ENCODE measurements around the gene SCNN1B. TPM values are rescaled to one million over a fixed set of nuclear protein-coding genes. Genes with fewer than 3 reads are reported as not detected.

Gene SCNN1B
- total and polyA plus RNA-seq, 2 of the 13 experiments (the other 11 are each of a cell fraction or from before 2014, with no cell fraction given) = not detected

DNA sequence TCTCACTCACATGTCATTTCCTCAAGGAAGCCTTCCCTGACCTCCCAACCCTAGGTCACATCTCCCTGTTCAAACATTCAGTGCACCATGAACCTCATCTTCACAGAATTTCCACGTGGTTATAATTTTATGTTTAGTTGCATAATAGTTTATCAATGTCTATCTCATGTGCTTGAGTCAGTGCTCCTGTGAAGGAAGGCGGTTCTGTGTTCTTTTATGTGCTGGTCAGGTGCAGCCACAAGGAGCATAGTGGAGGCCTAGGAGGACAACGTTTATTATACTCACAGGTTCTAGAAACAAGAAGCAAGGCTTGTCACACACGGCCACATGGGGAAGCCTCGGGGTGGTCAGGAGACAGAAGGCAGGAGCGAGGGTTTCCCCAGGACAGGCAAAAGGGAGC lies 34.5 kb upstream of the SCNN1B start:
- peak; percentile 21; the same call in 1 of the 3 replicates for ATAC-seq

DNA sequence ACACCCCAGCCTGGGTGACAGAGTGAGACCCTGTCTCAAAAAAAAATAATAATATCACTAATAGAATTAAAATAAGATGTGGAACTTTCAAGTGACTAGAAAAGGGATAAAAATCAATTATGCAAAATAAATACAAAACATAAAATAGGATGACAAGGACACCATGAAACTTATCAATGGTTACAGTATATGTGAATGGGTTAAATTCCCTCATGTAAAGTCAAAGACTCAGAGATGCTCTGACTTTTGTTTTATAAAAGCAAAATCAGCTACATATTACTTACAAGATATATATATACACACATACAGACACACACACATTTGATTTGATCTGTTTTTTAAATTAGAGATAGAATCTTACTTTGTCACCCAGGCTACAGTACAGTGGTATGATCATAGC lies 33.5 kb upstream of the SCNN1B start:
- Histone ChIP-seq H3K4me3 (replicated peaks in 1 of 3; ENCODE audit: insufficient read depth in 1 of 3, low read depth in 2 of 3, low read length in 3 of 3) (no peak overlapping the region), H3K9ac (ENCODE audit: insufficient read depth, low read depth, low read length) (no peak overlapping the region), H3K9me3 (ENCODE audit: low read length) (no peaks in the 10 kb centered on the region), H3K27ac (ENCODE audit: extremely low read length, insufficient read depth, low read length) (no peak overlapping the region), H3K27me3 (ENCODE audit: control insufficient read depth in 1 of 2, insufficient read depth in 2 of 2, low read length in 2 of 2) (peaks cover 0 to 25% of the 10 kb centered on the region in 2 experiments; a peak in 1 of 5 replicates), H2AFZ (ENCODE audit: low read length) (no peak overlapping the region), H3K36me3 (replicated peaks in 1 of 2; ENCODE audit: control insufficient read depth in 1 of 2, insufficient read depth in 2 of 2, low read length in 2 of 2) (no peaks in the 10 kb centered on the region), H4K20me1 (ENCODE audit: insufficient read depth, low read length) (no peaks in the 10 kb centered on the region; the same call in 1 of the 2 replicates), H3K4me2 (ENCODE audit: low read depth, low read length) (peak overlapping the region; percentile 28; the same call in 1 of the 2 replicates), H3K79me2 (ENCODE audit: insufficient read depth, low read length) (no peaks in the 10 kb centered on the region), H3K4me1 (ENCODE audit: insufficient read depth, low read length) (peaks cover 23% of the 10 kb centered on the region)
- FAIRE-seq (no peak), DNase-seq (ENCODE audit: low spot score) (no peak), ATAC-seq (no peak)
- in situ Hi-C loops (cut with HindIII; ENCODE audit: extremely low pct_ligation_motif_present, low pct_unique_long_range_greater_than_20kb) (no loop called here), intact Hi-C loops (cut with micrococcal nuclease; ENCODE audit: unreplicated experiment) (no loop called here)
- no TSS peak for BruUV-seq (replicated peaks)
- ChIA-PET CTCF (ENCODE audit: low intra/inter-chr PET ratio, low total read pairs) (no interaction called here), POLR2A (no interaction called here)
- TF ChIP-seq, protein P1, sequence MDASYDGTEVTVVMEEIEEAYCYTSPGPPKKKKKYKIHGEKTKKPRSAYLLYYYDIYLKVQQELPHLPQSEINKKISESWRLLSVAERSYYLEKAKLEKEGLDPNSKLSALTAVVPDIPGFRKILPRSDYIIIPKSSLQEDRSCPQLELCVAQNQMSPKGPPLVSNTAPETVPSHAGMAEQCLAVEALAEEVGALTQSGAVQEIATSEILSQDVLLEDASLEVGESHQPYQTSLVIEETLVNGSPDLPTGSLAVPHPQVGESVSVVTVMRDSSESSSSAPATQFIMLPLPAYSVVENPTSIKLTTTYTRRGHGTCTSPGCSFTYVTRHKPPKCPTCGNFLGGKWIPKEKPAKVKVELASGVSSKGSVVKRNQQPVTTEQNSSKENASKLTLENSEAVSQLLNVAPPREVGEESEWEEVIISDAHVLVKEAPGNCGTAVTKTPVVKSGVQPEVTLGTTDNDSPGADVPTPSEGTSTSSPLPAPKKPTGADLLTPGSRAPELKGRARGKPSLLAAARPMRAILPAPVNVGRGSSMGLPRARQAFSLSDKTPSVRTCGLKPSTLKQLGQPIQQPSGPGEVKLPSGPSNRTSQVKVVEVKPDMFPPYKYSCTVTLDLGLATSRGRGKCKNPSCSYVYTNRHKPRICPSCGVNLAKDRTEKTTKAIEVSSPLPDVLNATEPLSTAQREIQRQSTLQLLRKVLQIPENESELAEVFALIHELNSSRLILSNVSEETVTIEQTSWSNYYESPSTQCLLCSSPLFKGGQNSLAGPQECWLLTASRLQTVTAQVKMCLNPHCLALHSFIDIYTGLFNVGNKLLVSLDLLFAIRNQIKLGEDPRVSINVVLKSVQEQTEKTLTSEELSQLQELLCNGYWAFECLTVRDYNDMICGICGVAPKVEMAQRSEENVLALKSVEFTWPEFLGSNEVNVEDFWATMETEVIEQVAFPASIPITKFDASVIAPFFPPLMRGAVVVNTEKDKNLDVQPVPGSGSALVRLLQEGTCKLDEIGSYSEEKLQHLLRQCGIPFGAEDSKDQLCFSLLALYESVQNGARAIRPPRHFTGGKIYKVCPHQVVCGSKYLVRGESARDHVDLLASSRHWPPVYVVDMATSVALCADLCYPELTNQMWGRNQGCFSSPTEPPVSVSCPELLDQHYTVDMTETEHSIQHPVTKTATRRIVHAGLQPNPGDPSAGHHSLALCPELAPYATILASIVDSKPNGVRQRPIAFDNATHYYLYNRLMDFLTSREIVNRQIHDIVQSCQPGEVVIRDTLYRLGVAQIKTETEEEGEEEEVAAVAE (CRISPR knock-in tag; IDR thresholded peaks at IDR 0.05; ENCODE audit: borderline replicate concordance) = no peak
- TF ChIP-seq ZNF652 (CRISPR knock-in tag; IDR thresholded peaks at IDR 0.05; ENCODE audit: borderline replicate concordance, low read depth) (no peak), ZNF616 (CRISPR knock-in tag; IDR thresholded peaks at IDR 0.05; ENCODE audit: low read depth) (no peak), ZBTB7B (CRISPR knock-in tag; IDR thresholded peaks at IDR 0.05) (no peak), ZNF672 (CRISPR knock-in tag; IDR thresholded peaks at IDR 0.05) (no peak), ZNF775 (CRISPR knock-in tag; IDR thresholded peaks at IDR 0.05; ENCODE audit: borderline replicate concordance) (no peak), SAP130 (CRISPR knock-in tag; IDR thresholded peaks at IDR 0.05; ENCODE audit: low read depth) (no peak), ZNF773 (CRISPR knock-in tag; IDR thresholded peaks at IDR 0.05; ENCODE audit: borderline replicate concordance) (no peak)

More for the DNA sequence above, 34.5 kb upstream of the SCNN1B start:
- Histone ChIP-seq H3K4me1 (ENCODE audit: insufficient read depth, low read length) (peaks cover 23% of the 10 kb centered on the region), H3K36me3 (replicated peaks in 1 of 2; ENCODE audit: control insufficient read depth in 1 of 2, insufficient read depth in 2 of 2, low read length in 2 of 2) (no peaks in the 10 kb centered on the region), H3K4me2 (ENCODE audit: low read depth, low read length) (no peak overlapping the region), H4K20me1 (ENCODE audit: insufficient read depth, low read length) (no peaks in the 10 kb centered on the region; the same call in 1 of the 2 replicates), H3K27me3 (ENCODE audit: control insufficient read depth in 1 of 2, insufficient read depth in 2 of 2, low read length in 2 of 2) (peaks cover 0 to 25% of the 10 kb centered on the region in 2 experiments; a peak in 1 of 5 replicates), H3K79me2 (ENCODE audit: insufficient read depth, low read length) (no peaks in the 10 kb centered on the region), H3K4me3 (replicated peaks in 1 of 3; ENCODE audit: insufficient read depth in 1 of 3, low read depth in 2 of 3, low read length in 3 of 3) (no peak overlapping the region), H2AFZ (ENCODE audit: low read length) (no peak overlapping the region), H3K9ac (ENCODE audit: insufficient read depth, low read depth, low read length) (no peak overlapping the region), H3K27ac (ENCODE audit: extremely low read length, insufficient read depth, low read length) (no peak overlapping the region), H3K9me3 (ENCODE audit: low read length) (no peaks in the 10 kb centered on the region)
- WGBS (ENCODE audit: low lambda C conversion rate) = 8% methylated on average over 6 of the region's 6 CpGs
- no TSS peak for BruUV-seq (replicated peaks)
- POLR2A ChIA-PET = no interaction called here
- intact Hi-C loops (cut with micrococcal nuclease; ENCODE audit: unreplicated experiment) = no loop called here
- CTCF ChIA-PET (ENCODE audit: low intra/inter-chr PET ratio, low total read pairs) = no interaction called here
- in situ Hi-C loops (cut with HindIII; ENCODE audit: extremely low pct_ligation_motif_present, low pct_unique_long_range_greater_than_20kb) = no loop called here
- TF ChIP-seq FOXA3 (CRISPR knock-in tag; IDR thresholded peaks at IDR 0.05) (no peak), SUZ12 (IDR thresholded peaks at IDR 0.05; ENCODE audit: low read depth, low read length) (no peak), RBFOX2 (IDR thresholded peaks at IDR 0.05; ENCODE audit: low read depth, low read length) (no peak), NFE2 (CRISPR knock-in tag; IDR thresholded peaks at IDR 0.05) (no peak), ZMAT3 (CRISPR knock-in tag; conservative IDR thresholded peaks at IDR 0.05) (no peak)
- TF ChIP-seq, protein P2, sequence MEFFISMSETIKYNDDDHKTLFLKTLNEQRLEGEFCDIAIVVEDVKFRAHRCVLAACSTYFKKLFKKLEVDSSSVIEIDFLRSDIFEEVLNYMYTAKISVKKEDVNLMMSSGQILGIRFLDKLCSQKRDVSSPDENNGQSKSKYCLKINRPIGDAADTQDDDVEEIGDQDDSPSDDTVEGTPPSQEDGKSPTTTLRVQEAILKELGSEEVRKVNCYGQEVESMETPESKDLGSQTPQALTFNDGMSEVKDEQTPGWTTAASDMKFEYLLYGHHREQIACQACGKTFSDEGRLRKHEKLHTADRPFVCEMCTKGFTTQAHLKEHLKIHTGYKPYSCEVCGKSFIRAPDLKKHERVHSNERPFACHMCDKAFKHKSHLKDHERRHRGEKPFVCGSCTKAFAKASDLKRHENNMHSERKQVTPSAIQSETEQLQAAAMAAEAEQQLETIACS (CRISPR knock-in tag; IDR thresholded peaks at IDR 0.05) = no peak
- DNase-seq (ENCODE audit: low spot score) (no peak), FAIRE-seq (no peak)

Data from HepG2 (cell line).